ENCODE measurements around the gene SLC25A31. TPM values are rescaled to one million over a fixed set of nuclear protein-coding genes. Genes with fewer than 3 reads are reported as not detected.

The SLC25A31 gene
- not detected for polyA plus RNA-seq (2012; ENCODE audit: low read depth, missing spikeins)

- DNase-seq (ENCODE audit: insufficient read length, low spot score), result no peak
- FAIRE-seq, result no peak
- TF ChIP-seq POLR2AphosphoS5 (IDR thresholded peaks at IDR 0.05; ENCODE audit: low read depth, low read length), result no peak
- no peak for TF ChIP-seq TAF1 (IDR thresholded peaks at IDR 0.05; ENCODE audit: low read depth, low read length)
- no peak for TF ChIP-seq POU2F2 (IDR thresholded peaks at IDR 0.05; ENCODE audit: low read depth, low read length)
- TF ChIP-seq POLR2A (IDR thresholded peaks at IDR 0.05; ENCODE audit: low read depth, low read length), result no peak
- no peak for TF ChIP-seq PAX5 (IDR thresholded peaks at IDR 0.05; ENCODE audit: insufficient read depth, low read length, severe bottlenecking)
- no peak for TF ChIP-seq SPI1 (IDR thresholded peaks at IDR 0.05; ENCODE audit: low read depth, low read length)
Measured at GRCh38 chr4:127730142-127730913, at the start of gene SLC25A31. TSS of gene SLC25A31 (plus strand) at chr4:127730400. CDS start at chr4:127730546, 146 bp downstream.

- FAIRE-seq, result no peak
- TF ChIP-seq SPI1 (IDR thresholded peaks at IDR 0.05; ENCODE audit: low read depth, low read length), result no peak
- no peak for TF ChIP-seq TAF1 (IDR thresholded peaks at IDR 0.05; ENCODE audit: low read depth, low read length)
- no peak for TF ChIP-seq POLR2A (IDR thresholded peaks at IDR 0.05; ENCODE audit: low read depth, low read length)
- TF ChIP-seq POLR2AphosphoS5 (IDR thresholded peaks at IDR 0.05; ENCODE audit: low read depth, low read length), result no peak
- TF ChIP-seq PAX5 (IDR thresholded peaks at IDR 0.05; ENCODE audit: insufficient read depth, low read length, severe bottlenecking), result no peak
- no peak for TF ChIP-seq POU2F2 (IDR thresholded peaks at IDR 0.05; ENCODE audit: low read depth, low read length)
- DNase-seq (ENCODE audit: insufficient read length, low spot score), result no peak
Measured at GRCh38 chr4:127685292-127685691, 44.9 kb upstream of the SLC25A31 start.

DNA sequence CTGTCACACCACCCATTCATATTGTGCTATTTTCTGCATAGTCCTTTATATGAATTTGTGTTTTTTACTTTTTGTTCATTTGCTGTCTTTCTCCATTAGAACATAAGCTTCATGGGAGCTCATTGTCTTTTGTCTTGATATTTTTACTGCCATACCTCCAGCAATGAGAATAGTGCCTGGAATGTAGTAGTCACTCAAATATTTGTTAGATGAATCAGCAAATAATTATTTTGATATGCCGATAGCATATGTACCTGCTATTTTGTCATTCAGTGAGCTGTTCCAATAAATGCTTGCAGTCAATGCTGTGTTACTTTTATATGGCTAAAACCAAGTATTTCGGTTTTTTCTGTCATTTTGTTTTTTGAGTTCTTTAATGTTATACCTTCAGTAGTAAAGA is 43.5 kb upstream of the SLC25A31 start:
- FAIRE-seq (no peak), DNase-seq (ENCODE audit: insufficient read length, low spot score) (no peak)
- TF ChIP-seq POLR2AphosphoS5 (IDR thresholded peaks at IDR 0.05; ENCODE audit: low read depth, low read length) (no peak), SPI1 (IDR thresholded peaks at IDR 0.05; ENCODE audit: low read depth, low read length) (no peak), PAX5 (IDR thresholded peaks at IDR 0.05; ENCODE audit: insufficient read depth, low read length, severe bottlenecking) (no peak), TAF1 (IDR thresholded peaks at IDR 0.05; ENCODE audit: low read depth, low read length) (no peak)

- no peak for FAIRE-seq
- no peak for DNase-seq (ENCODE audit: insufficient read length, low spot score)
- TF ChIP-seq POLR2A (IDR thresholded peaks at IDR 0.05; ENCODE audit: low read depth, low read length) (no peak), SPI1 (IDR thresholded peaks at IDR 0.05; ENCODE audit: low read depth, low read length) (no peak), POLR2AphosphoS5 (IDR thresholded peaks at IDR 0.05; ENCODE audit: low read depth, low read length) (no peak), TAF1 (IDR thresholded peaks at IDR 0.05; ENCODE audit: low read depth, low read length) (no peak), POU2F2 (IDR thresholded peaks at IDR 0.05; ENCODE audit: low read depth, low read length) (no peak), PAX5 (IDR thresholded peaks at IDR 0.05; ENCODE audit: insufficient read depth, low read length, severe bottlenecking) (no peak)
Measured at GRCh38 chr4:127687580-127687979, 42.6 kb upstream of the SLC25A31 start.

DNA sequence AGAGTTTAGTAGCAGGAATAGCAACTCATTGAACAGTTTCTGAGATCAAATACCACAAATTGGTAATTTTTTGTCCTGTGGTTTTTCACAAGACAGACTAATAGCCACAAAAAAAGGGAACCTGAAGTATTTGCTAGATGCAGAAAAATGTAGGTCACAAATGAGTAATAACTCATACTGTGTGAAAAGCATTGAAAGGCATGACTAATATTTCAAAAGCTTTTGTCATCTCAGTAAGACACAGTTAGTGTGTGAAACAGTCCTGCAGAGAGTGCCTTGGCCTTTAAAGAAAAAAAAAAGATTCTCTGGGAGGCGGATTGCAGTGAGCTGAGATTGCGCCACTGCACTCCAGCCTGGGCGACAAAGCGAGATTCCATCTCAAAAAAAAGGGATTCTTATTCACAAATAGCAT is 31.4 kb upstream of the SLC25A31 start:
- no peak for TF ChIP-seq POLR2A (IDR thresholded peaks at IDR 0.05; ENCODE audit: low read depth, low read length)
- TF ChIP-seq TAF1 (IDR thresholded peaks at IDR 0.05; ENCODE audit: low read depth, low read length), result no peak
- no peak for TF ChIP-seq PAX5 (IDR thresholded peaks at IDR 0.05; ENCODE audit: insufficient read depth, low read length, severe bottlenecking)
- TF ChIP-seq SPI1 (IDR thresholded peaks at IDR 0.05; ENCODE audit: low read depth, low read length), result peak; percentile 71
- TF ChIP-seq POLR2AphosphoS5 (IDR thresholded peaks at IDR 0.05; ENCODE audit: low read depth, low read length), result no peak
- no peak for TF ChIP-seq POU2F2 (IDR thresholded peaks at IDR 0.05; ENCODE audit: low read depth, low read length)
- FAIRE-seq (peak; percentile 61), DNase-seq (ENCODE audit: insufficient read length, low spot score) (peak; percentile 8)

DNA sequence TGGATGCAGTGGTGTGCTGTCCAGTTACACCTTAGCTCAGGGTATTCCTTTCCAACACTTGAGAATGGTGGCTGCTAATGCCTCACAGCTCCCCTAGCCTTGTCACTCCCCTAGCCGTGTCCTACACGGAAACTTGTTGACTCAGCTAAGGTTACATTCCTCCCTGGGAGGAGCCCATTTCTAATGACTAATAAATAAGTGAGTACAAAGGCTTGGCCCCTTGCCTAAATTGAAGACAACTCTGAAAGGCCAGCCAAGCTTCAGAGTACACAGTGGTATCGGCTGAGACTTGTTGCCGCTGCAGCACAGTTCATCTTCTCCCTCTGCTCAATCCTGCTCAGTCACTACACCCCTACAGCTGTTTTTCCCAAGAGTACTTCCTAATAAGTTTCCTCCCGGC is 21.2 kb upstream of the SLC25A31 start:
- no peak for TF ChIP-seq POLR2A (IDR thresholded peaks at IDR 0.05; ENCODE audit: low read depth, low read length)
- no peak for TF ChIP-seq TAF1 (IDR thresholded peaks at IDR 0.05; ENCODE audit: low read depth, low read length)
- TF ChIP-seq POLR2AphosphoS5 (IDR thresholded peaks at IDR 0.05; ENCODE audit: low read depth, low read length), result no peak
- no peak for TF ChIP-seq POU2F2 (IDR thresholded peaks at IDR 0.05; ENCODE audit: low read depth, low read length)
- TF ChIP-seq PAX5 (IDR thresholded peaks at IDR 0.05; ENCODE audit: insufficient read depth, low read length, severe bottlenecking), result no peak
- DNase-seq (ENCODE audit: insufficient read length, low spot score), result no peak
- no peak for FAIRE-seq

- TF ChIP-seq PAX5 (IDR thresholded peaks at IDR 0.05; ENCODE audit: insufficient read depth, low read length, severe bottlenecking), result no peak
- TF ChIP-seq TAF1 (IDR thresholded peaks at IDR 0.05; ENCODE audit: low read depth, low read length), result no peak
- no peak for TF ChIP-seq POU2F2 (IDR thresholded peaks at IDR 0.05; ENCODE audit: low read depth, low read length)
- no peak for TF ChIP-seq POLR2AphosphoS5 (IDR thresholded peaks at IDR 0.05; ENCODE audit: low read depth, low read length)
- no peak for TF ChIP-seq POLR2A (IDR thresholded peaks at IDR 0.05; ENCODE audit: low read depth, low read length)
- TF ChIP-seq SPI1 (IDR thresholded peaks at IDR 0.05; ENCODE audit: low read depth, low read length), result no peak
- FAIRE-seq (no peak), DNase-seq (ENCODE audit: insufficient read length, low spot score) (no peak)
Measured at GRCh38 chr4:127709456-127709855, 20.7 kb upstream of the SLC25A31 start.

DNA sequence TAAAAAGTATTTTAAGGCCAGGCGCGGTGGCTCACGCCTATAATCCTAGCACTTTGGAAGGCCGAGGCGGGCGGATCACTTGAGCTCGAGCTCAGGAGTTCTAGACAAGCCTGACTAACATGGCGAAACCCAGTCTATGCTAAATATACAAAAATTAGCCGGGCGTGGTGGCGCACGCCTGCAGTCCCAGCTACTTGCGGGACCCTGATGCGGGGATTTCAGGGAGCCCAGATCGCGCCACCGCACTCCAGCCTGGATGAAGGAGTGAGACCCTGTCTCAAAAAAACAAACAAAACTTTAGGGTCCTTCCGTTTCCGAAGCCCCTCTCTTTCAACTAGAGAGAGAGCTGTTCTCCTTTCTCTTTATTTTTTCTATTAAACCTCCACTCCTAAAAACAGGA is 1.2 kb downstream of the SLC25A31 start:
- FAIRE-seq, result no peak
- TF ChIP-seq POU2F2 (IDR thresholded peaks at IDR 0.05; ENCODE audit: low read depth, low read length), result no peak
- no peak for TF ChIP-seq POLR2A (IDR thresholded peaks at IDR 0.05; ENCODE audit: low read depth, low read length)
- TF ChIP-seq SPI1 (IDR thresholded peaks at IDR 0.05; ENCODE audit: low read depth, low read length), result no peak
- TF ChIP-seq POLR2AphosphoS5 (IDR thresholded peaks at IDR 0.05; ENCODE audit: low read depth, low read length), result no peak
- no peak for TF ChIP-seq PAX5 (IDR thresholded peaks at IDR 0.05; ENCODE audit: insufficient read depth, low read length, severe bottlenecking)
- TF ChIP-seq TAF1 (IDR thresholded peaks at IDR 0.05; ENCODE audit: low read depth, low read length), result no peak

GRCh38 chr4:127732623-127733328 is 2.6 kb downstream of the SLC25A31 start:
- DNase-seq (ENCODE audit: insufficient read length, low spot score), result peak; percentile 25
- FAIRE-seq, result no peak
- no peak for TF ChIP-seq POLR2AphosphoS5 (IDR thresholded peaks at IDR 0.05; ENCODE audit: low read depth, low read length)

More for the DNA sequence above, 1.2 kb downstream of the SLC25A31 start:
- DNase-seq (ENCODE audit: insufficient read length, low spot score), result no peak

All from GM12891 (cell line).